ENCODE data around the gene CINP. TPM values are rescaled to one million over a fixed set of nuclear protein-coding genes. Genes with fewer than 3 reads are reported as not detected.

The CINP gene
- total RNA-seq = 56.2 and 65.4 TPM in 2 replicates

GRCh38 chr14:102362545-102363181 lies at the start of gene CINP, which contains the start of gene TECPR2:
CINP (minus strand) TSS chr14:102362890; CDS start chr14:102362851, 39 bp downstream.
TECPR2 (plus strand) TSS chr14:102362941; CDS start chr14:102376722, 13,781 bp downstream.

GRCh38 chr14:102319351-102320032 lies 43.2 kb downstream of the CINP start, which contains the start of gene ZNF839:
ZNF839 (plus strand) TSS chr14:102319746; CDS start chr14:102319766, 20 bp downstream.

GRCh38 chr14:102304611-102305506 lies 57.8 kb downstream of the CINP start, which contains the start of gene MOK:
MOK (minus strand) TSS chr14:102305164; CDS start chr14:102304968, 196 bp downstream.

Other genes starting within 250 kb of the CINP start
- gene WDR20, start 223.0 kb downstream of the CINP start, total RNA-seq = 12.3 and 16.9 TPM in 2 replicates
- gene MOK, start 57.7 kb downstream of the CINP start, total RNA-seq = 20.8 and 34.4 TPM in 2 replicates
- 6.8 and 7.7 TPM in 2 replicates for gene ZNF839, start 43.1 kb downstream of the CINP start, total RNA-seq
- gene TECPR2, start 51 bp upstream of the CINP start, total RNA-seq = 4.3 and 8.1 TPM in 2 replicates
- 67.8 and 78.7 TPM in 2 replicates for gene ANKRD9, start 146.9 kb upstream of the CINP start, total RNA-seq
- gene RCOR1, start 229.8 kb upstream of the CINP start, total RNA-seq = 14.1 and 22.2 TPM in 2 replicates

Measured in hair follicular keratinocyte (primary cell).